HEK293 (cell line): ENCODE data around the gene ACOT7.

Experiments used
- CTCF ChIA-PET: fragments of 350-600 bp; formaldehyde crosslinking; extraction: SDS; loops from one replicate; lab custom pipeline; 2021; ENCODE audit warnings: antibody characterized with exemption; lab: Yijun Ruan, JAX
- POLR2A ChIA-PET: fragments of 300-600 bp; formaldehyde crosslinking; extraction: SDS; loops from one replicate; lab custom pipeline; 2020; ENCODE audit warnings: antibody characterized with exemption, inconsistent platforms; lab: Yijun Ruan, JAX
- H3K27ac ChIP-seq: fragments of 200-500 bp; sonication (Bioruptor generic); 2 replicates; pipeline ENCODE4 v1.5.1; 2014; ENCODE audit warnings: low read depth, low read length, control low read depth, inconsistent platforms; ENCODE audit errors: extremely low read depth
- H3K36me3 ChIP-seq, 2 experiments: fragments of 200-500 bp in 1 of 2; sonication (Bioruptor generic) in 1 of 2; 1 replicate in 1 of 2; 2 replicates in 1 of 2; pipeline ENCODE4 v1.5.1; 2014 to 2017; ENCODE audit warnings: inconsistent platforms in 2 of 2, low read length in 2 of 2; ENCODE audit not compliant: control insufficient read depth in 2 of 2, insufficient read depth in 1 of 2
- H3K4me1 ChIP-seq: fragments of 200-500 bp; sonication (Bioruptor generic); 2 replicates; pipeline ENCODE4 v1.5.1; 2014; ENCODE audit warnings: mild to moderate bottlenecking, low read length, inconsistent platforms; ENCODE audit not compliant: control insufficient read depth, insufficient read depth
- H3K4me3 ChIP-seq: 2 replicates; pipeline ENCODE4 v1.5.1; 2011; ENCODE audit warnings: low read depth, mild to moderate bottlenecking, control low read depth, low read length, moderate library complexity
- H3K9me3 ChIP-seq: fragments of 200-500 bp; sonication (Bioruptor generic); 2 replicates; pipeline ENCODE4 v1.5.1; 2014; ENCODE audit warnings: low read depth, low read length, inconsistent platforms; ENCODE audit not compliant: control insufficient read depth, insufficient read depth
- MYNN ChIP-seq: fragments of 450-650 bp; formaldehyde crosslinking; IDR thresholded peaks from 2 replicates; pipeline ENCODE4 v1.5.1; 2016; ENCODE audit warnings: missing biosample characterization, missing genetic modification characterization, borderline replicate concordance
- TCF7L2 ChIP-seq: IDR thresholded peaks from 2 replicates; pipeline ENCODE4 v1.6.1; 2011; ENCODE audit warnings: low read depth, mild to moderate bottlenecking, inconsistent platforms, low read length, moderate library complexity, borderline replicate concordance
- YY1 ChIP-seq: fragments of 450-650 bp; formaldehyde crosslinking; IDR thresholded peaks from 2 replicates; pipeline ENCODE4 v1.5.1; 2018; ENCODE audit warnings: missing biosample characterization, missing genetic modification characterization
- ZFP37 ChIP-seq: fragments of 450-650 bp; formaldehyde crosslinking; IDR thresholded peaks from 2 replicates; pipeline ENCODE4 v1.5.1; 2016; ENCODE audit warnings: missing biosample characterization, missing genetic modification characterization
- ZNF184 ChIP-seq: fragments of 450-650 bp; IDR thresholded peaks from 2 replicates; pipeline ENCODE4 v1.5.1; 2018; ENCODE audit warnings: missing biosample characterization, mild to moderate bottlenecking, missing genetic modification characterization
- ZNF223 ChIP-seq: fragments of 450-650 bp; formaldehyde crosslinking; IDR thresholded peaks from 2 replicates; pipeline ENCODE4 v1.5.1; 2016; ENCODE audit warnings: missing biosample characterization, missing genetic modification characterization
- ZNF302 ChIP-seq: fragments of 450-650 bp; formaldehyde crosslinking; IDR thresholded peaks from 2 replicates; pipeline ENCODE4 v1.5.1; 2016; ENCODE audit warnings: missing biosample characterization, missing genetic modification characterization, low read depth
- ZNF501 ChIP-seq: fragments of 450-650 bp; formaldehyde crosslinking; IDR thresholded peaks from 2 replicates; pipeline ENCODE4 v1.5.1; 2016; ENCODE audit warnings: missing biosample characterization, missing genetic modification characterization
- ZNF777 ChIP-seq: fragments of 450-650 bp; formaldehyde crosslinking; IDR thresholded peaks from 2 replicates; pipeline ENCODE4 v1.5.1; 2017; ENCODE audit warnings: missing biosample characterization, missing genetic modification characterization, borderline replicate concordance
- TF ChIP-seq, protein P1 (sequence below): fragments of 450-650 bp; formaldehyde crosslinking; IDR thresholded peaks from 2 replicates; pipeline ENCODE4 v1.5.1; 2017; ENCODE audit warnings: missing biosample characterization, missing genetic modification characterization
- TF ChIP-seq, protein P2 (sequence below): fragments of 450-650 bp; formaldehyde crosslinking; IDR thresholded peaks from 2 replicates; pipeline ENCODE4 v1.5.1; 2017; ENCODE audit warnings: missing biosample characterization, missing genetic modification characterization
- TF ChIP-seq, protein P3 (sequence below): fragments of 450-650 bp; formaldehyde crosslinking; IDR thresholded peaks from 2 replicates; pipeline ENCODE4 v1.5.1; 2016; ENCODE audit warnings: missing biosample characterization, missing genetic modification characterization
- TF ChIP-seq, protein P4 (sequence below): fragments of 450-650 bp; IDR thresholded peaks from 2 replicates; pipeline ENCODE4 v1.5.1; 2018; ENCODE audit warnings: missing biosample characterization, missing genetic modification characterization
- TF ChIP-seq, protein P5 (sequence below): fragments of 450-650 bp; formaldehyde crosslinking; IDR thresholded peaks from 2 replicates; pipeline ENCODE4 v1.5.1; 2016; ENCODE audit warnings: missing biosample characterization, missing genetic modification characterization, borderline replicate concordance

Gene ACOT7

DNA sequence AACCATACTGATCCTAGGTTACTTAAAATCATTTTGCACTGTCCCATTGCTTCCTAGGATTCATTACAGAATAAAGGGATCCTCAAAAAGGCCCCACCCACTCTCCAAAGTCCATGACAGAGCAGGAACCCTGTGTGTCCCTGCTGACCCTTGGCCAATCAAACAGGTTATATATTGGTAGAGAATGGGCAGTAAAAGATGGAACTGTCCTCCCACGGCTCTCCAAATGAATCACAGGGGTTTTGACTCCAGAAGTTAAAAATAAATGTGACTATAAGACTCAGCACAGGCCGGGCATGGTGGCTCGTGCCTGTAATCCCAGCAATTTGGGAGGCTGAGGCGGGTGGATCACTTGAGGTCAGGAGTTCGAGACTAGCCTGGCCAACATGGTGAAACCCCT, 65.5 kb downstream of the ACOT7 start:
- TF ChIP-seq ZNF184 (no peak), ZNF223 (no peak), ZNF302 (tag by site-specific recombination) (no peak), TCF7L2 (no peak), YY1 (no peak)
- TF ChIP-seq, protein P1, sequence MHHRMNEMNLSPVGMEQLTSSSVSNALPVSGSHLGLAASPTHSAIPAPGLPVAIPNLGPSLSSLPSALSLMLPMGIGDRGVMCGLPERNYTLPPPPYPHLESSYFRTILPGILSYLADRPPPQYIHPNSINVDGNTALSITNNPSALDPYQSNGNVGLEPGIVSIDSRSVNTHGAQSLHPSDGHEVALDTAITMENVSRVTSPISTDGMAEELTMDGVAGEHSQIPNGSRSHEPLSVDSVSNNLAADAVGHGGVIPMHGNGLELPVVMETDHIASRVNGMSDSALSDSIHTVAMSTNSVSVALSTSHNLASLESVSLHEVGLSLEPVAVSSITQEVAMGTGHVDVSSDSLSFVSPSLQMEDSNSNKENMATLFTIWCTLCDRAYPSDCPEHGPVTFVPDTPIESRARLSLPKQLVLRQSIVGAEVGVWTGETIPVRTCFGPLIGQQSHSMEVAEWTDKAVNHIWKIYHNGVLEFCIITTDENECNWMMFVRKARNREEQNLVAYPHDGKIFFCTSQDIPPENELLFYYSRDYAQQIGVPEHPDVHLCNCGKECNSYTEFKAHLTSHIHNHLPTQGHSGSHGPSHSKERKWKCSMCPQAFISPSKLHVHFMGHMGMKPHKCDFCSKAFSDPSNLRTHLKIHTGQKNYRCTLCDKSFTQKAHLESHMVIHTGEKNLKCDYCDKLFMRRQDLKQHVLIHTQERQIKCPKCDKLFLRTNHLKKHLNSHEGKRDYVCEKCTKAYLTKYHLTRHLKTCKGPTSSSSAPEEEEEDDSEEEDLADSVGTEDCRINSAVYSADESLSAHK (tag by site-specific recombination) = no peak
- TF ChIP-seq, protein P2, sequence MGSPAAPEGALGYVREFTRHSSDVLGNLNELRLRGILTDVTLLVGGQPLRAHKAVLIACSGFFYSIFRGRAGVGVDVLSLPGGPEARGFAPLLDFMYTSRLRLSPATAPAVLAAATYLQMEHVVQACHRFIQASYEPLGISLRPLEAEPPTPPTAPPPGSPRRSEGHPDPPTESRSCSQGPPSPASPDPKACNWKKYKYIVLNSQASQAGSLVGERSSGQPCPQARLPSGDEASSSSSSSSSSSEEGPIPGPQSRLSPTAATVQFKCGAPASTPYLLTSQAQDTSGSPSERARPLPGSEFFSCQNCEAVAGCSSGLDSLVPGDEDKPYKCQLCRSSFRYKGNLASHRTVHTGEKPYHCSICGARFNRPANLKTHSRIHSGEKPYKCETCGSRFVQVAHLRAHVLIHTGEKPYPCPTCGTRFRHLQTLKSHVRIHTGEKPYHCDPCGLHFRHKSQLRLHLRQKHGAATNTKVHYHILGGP (tag by site-specific recombination) = no peak
- TF ChIP-seq, all 188 proteins: peak for 0
- CTCF ChIA-PET = no interaction called here
- Histone ChIP-seq H3K27ac (no peak overlapping the region), H3K9me3 (no peaks in the 10 kb centered on the region), H3K4me1 (no peaks in the 10 kb centered on the region), H3K4me3 (no peak overlapping the region), H3K36me3 (peaks cover 5 to 70% of the 10 kb centered on the region in 2 experiments; a peak in 2 of 3 replicates)
- POLR2A ChIA-PET = interaction anchor here (0.7 kb wide), 1 partner anchor 201 kb away, joined by 3 read pairs; no protein-coding TSS in a partner anchor

DNA sequence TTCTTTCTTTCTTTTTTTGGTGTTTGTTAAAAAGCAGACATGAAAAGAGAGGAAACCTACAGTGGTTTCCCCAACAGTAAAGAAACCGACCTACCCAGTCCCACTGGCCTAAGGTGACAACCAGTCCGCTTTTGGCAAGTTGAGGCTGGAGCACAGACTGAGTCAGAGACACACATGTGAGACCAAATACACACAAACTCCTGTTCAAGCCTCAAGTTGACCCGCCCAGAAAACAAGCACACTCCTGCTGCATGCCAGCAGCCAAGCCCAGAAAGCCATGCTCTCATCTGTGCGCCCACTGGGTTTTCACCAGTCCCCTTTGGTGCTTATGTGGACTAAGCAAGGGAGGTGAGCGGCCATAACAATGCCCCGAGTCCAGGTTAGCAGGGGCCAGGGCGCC, 68.1 kb downstream of the ACOT7 start:
- no peak overlapping the region for H3K4me3 ChIP-seq
- no peaks in the 10 kb centered on the region for H3K4me1 ChIP-seq
- H3K36me3 ChIP-seq = peaks cover 5 to 58% of the 10 kb centered on the region in 2 experiments; a peak in 2 of 3 replicates
- no peak overlapping the region for H3K27ac ChIP-seq
- H3K9me3 ChIP-seq = no peaks in the 10 kb centered on the region
- TF ChIP-seq, protein P3, sequence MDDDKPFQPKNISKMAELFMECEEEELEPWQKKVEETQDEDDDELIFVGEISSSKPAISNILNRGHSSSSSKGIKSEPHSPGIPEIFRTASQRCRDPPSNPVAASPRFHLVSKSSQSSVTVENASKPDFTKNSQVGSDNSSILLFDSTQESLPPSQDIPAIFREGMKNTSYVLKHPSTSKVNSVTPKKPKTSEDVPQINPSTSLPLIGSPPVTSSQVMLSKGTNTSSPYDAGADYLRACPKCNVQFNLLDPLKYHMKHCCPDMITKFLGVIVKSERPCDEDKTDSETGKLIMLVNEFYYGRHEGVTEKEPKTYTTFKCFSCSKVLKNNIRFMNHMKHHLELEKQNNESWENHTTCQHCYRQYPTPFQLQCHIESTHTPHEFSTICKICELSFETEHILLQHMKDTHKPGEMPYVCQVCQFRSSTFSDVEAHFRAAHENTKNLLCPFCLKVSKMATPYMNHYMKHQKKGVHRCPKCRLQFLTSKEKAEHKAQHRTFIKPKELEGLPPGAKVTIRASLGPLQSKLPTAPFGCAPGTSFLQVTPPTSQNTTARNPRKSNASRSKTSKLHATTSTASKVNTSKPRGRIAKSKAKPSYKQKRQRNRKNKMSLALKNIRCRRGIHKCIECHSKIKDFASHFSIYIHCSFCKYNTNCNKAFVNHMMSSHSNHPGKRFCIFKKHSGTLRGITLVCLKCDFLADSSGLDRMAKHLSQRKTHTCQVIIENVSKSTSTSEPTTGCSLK = no peak
- TF ChIP-seq, protein P4, sequence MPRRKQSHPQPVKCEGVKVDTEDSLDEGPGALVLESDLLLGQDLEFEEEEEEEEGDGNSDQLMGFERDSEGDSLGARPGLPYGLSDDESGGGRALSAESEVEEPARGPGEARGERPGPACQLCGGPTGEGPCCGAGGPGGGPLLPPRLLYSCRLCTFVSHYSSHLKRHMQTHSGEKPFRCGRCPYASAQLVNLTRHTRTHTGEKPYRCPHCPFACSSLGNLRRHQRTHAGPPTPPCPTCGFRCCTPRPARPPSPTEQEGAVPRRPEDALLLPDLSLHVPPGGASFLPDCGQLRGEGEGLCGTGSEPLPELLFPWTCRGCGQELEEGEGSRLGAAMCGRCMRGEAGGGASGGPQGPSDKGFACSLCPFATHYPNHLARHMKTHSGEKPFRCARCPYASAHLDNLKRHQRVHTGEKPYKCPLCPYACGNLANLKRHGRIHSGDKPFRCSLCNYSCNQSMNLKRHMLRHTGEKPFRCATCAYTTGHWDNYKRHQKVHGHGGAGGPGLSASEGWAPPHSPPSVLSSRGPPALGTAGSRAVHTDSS (tag by site-specific recombination) = no peak
- no peak for TF ChIP-seq MYNN
- TF ChIP-seq ZFP37 (tag by site-specific recombination) = no peak
- TF ChIP-seq ZNF501 = no peak
- TF ChIP-seq, protein P5, sequence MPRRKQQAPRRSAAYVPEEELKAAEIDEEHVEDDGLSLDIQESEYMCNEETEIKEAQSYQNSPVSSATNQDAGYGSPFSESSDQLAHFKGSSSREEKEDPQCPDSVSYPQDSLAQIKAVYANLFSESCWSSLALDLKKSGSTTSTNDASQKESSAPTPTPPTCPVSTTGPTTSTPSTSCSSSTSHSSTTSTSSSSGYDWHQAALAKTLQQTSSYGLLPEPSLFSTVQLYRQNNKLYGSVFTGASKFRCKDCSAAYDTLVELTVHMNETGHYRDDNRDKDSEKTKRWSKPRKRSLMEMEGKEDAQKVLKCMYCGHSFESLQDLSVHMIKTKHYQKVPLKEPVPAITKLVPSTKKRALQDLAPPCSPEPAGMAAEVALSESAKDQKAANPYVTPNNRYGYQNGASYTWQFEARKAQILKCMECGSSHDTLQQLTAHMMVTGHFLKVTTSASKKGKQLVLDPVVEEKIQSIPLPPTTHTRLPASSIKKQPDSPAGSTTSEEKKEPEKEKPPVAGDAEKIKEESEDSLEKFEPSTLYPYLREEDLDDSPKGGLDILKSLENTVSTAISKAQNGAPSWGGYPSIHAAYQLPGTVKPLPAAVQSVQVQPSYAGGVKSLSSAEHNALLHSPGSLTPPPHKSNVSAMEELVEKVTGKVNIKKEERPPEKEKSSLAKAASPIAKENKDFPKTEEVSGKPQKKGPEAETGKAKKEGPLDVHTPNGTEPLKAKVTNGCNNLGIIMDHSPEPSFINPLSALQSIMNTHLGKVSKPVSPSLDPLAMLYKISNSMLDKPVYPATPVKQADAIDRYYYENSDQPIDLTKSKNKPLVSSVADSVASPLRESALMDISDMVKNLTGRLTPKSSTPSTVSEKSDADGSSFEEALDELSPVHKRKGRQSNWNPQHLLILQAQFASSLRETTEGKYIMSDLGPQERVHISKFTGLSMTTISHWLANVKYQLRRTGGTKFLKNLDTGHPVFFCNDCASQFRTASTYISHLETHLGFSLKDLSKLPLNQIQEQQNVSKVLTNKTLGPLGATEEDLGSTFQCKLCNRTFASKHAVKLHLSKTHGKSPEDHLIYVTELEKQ = no peak
- TF ChIP-seq ZNF777 = no peak
- TF ChIP-seq, all 188 proteins: peak for 0
- POLR2A ChIA-PET = no interaction called here
- CTCF ChIA-PET = no interaction called here
